Measurements from ENCODE around the gene DBP.
A peak's percentile ranks its signal among the peaks of the same experiment; 100 is the strongest.
"Not testable (repeated sequence)": the region's sequence is repeated elsewhere in the genome, so short reads cannot be mapped to it uniquely, and the experiment has no call there.

The DBP gene

DNA sequence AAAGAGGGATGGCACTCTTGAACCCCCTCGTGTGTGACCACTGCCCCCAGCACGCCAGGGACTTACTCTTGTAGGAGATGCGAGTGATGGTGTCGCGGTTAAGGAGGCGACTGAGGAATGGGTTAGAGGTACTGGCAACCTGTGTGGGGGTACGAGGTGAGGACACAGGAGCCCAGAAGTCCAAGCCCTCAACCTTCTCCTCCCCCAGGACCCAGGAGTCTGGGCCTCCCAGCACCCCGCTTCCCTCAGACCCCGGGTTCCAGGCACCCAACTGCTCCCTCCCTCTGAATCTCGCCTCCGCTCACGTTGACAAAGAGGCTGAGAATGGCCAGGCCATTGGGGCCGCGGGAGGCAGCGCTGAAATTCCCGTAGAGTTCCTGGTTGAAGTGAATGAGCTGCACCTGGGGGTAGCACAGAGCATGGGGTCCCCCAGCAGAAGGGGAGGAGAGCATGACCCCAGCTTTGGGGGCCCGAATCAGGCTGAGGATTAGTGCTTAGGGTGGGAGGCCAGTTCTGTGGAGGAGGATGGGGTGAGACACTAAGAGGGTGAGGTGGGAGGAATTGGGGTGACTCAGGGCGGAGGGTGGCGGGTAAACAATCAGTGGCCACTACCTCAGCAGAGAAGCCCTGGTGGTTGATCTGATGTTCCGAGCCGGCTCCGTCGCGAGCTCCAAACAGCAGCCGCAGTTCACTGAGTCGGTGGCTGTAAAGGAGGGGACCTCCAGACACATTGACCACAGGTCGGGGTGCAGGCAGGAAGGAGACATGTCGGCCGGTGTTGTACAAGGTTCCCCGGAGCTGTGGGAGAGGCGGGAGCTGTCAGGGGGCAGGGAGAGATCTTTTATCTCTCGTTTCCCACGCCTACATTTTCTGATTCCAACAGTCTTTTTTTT lies 2.5 kb upstream of the DBP start:
- no peak for DNase-seq

DNA sequence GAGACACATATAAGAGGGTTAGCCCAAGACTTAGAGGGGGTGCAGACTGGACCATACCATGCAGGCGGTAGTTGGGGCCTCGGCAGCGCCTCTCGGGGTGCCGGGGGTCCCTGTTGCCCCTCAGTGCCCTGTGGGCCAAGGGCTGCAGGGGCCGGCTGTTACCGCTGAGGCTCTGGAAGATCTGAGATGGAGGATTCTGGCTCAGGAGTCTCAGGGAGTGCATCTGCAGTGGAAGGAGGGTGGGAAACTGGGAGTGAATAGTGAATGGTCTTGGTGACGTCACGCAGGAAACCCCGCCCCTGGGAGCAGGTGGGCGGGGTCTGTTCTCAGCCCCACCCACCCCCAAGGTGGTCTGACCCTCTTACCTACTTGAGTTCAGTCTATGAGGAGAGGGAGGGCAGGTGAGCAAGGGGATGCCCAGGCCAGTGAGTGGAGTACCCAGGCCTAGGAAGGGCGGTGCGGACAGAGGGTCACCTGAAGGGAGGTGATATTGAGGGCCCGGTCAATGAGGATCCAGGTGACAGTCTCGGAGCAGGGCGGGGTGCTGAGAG lies 1.7 kb upstream of the DBP start:
- DNase-seq = no peak

GRCh38 chr19:48637948-48638830 lies 1.0 kb upstream of the DBP start:
- DNase-seq = peak; percentile 79 to 95 (median 83)

DNA sequence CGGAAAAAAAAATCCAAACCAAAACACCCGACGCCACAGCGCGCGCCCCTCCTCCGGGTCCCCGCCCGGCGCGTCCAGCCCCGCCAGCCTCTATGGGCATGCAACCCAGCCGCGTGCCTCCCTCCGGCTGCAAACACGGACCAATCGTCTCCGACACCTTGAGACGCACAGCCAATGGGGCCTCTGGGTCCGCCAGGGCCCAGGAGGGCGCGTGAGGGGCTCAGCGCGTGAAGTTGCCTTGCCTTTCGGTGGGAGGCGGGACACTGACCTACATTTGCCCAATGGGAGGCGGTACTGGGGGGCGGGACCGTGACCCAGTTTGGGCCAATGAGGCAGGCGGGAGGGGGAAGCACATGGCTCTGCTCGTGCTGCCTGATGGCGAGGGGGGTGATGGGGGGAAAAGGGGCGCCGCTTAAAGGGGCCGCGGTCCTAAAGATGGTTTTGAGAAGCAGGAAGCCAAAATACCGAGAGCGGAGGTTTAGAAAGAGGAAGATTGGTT lies 319 bp upstream of the DBP start:
- DNase-seq = peak; percentile 99 to 100 (median 99)

- DNase-seq = no peak
These were observed 967 bp downstream of the DBP start for GRCh38 chr19:48635966-48636858.

DNA sequence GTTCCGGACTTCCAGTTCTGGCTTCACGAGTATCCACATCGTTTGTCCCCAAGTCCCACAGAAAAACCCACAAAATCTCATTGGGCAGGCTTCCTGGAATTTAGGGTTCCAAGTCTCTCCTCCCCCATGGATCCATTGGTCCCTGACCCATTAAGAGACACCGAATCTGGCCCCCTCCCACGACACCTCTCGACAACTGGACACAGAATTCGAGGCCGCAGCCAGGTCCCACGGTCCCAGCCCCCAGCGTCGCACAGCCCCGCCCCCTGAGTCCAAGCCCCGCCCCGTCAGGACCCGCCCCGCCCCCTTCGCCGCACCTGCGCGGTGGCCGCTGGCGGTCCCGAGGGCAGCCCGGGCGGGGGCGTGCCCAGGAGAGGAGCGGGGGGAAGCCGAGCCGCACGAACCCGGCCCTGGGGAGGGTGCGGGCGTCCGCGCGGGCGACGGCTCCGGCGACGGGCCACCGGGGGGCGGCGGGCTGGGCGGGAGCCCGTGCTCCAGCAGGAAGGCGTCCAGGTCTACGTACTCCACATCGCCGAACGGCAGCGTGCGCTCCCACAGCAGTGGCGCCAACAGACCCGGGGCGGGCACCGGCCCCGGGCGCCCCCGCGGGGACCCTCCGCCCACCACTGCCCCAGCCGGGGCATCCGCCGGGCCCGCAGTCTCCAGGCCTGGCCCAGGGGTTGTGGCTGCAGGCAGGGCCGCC lies 1.8 kb downstream of the DBP start:
- peak; percentile 51 to 78 (median 64) for DNase-seq

DNA sequence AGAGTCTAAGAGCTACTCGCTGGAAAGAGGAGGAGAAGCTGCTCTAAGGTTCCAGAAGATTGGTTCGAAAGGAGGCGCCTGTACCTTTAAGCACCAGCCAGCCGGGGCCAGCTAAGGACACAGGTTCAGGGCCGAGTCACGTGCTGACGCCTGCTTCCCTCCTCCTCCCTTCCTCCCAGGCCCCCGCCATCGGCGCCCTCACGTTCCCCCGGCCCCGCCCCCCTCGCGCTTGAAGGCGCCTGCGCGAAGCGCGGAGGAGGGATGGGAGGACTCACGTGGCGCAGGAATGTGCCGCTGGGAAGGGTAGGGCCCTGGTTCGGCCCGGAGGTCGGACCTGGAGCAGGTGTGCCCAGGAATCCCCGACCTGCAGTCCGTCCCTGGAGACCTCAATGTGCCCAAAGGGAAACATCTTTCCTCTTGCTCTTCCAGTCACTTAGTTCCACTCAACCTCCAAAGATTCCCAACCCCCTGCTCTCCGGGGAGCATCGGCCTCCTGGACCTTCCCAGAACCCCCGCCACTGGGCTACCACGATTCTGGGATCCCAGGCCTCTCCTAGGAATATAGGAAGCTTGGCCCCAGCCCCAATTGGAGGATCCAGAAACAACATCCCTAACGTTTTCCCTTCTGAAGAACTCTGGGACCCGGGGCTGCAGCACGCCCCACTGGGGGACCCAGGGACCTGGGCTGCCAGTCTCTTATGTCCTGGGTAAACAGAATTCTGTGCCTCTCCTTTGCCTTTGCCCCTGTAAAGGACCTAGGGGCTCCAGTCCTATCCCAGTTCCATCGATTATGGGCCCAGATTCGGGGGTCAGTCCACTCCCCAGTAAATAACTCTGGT lies 2.5 kb downstream of the DBP start:
- DNase-seq = peak; percentile 83 to 94 (median 86)

GRCh38 chr19:48634036-48634342 lies 3.2 kb downstream of the DBP start:
- no peak for DNase-seq

GRCh38 chr19:48633148-48634035 lies 3.8 kb downstream of the DBP start:
- DNase-seq = no peak

DNA sequence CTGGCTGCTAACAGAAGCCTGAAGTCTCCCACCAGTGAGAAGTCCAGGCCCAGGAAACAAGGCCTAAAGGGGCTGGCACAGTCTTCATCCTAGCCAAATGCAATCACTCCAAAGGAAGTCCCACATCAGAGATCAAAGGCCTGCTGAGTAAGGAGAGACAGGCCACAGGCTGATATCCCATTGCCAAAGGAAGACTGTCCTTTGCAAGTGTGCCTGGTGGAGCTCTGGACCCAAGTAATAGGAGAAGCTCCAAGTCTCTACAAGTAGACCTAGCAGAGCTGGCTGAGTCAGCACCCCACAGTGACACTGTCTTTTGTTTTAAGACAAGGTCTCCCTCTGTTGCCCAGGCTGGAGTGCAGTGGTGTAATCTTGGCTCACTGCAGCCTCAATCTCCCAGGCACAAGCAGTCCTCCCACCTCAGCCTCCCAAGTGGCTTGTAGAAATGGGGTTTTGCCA lies 4.5 kb downstream of the DBP start:
- DNase-seq = no peak

DNA sequence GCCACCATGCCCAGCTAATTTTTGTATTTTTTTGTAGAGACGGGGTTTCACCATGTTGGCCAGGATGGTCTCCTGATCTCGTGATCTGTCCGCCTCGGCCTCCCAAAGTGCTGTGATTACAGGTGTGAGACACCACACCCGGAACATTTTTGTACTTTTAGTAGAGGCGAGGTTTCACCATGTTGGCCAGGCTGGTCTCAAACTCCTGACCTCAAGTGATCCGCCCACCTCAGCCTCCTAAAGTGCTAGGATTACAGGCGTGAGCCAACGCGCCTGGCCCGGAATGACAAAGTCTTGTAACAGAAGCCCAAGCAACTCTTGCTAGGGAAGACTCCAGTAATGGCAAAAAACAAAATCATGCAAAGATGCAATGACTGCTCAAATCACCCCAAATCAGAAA lies 4.9 kb downstream of the DBP start:
- DNase-seq = not testable (repeated sequence)

- DNase-seq = no peak
These were observed 6.0 kb downstream of the DBP start for GRCh38 chr19:48631225-48631624.

- no peak for DNase-seq
These were observed 6.7 kb downstream of the DBP start for GRCh38 chr19:48630296-48631063.

DNA sequence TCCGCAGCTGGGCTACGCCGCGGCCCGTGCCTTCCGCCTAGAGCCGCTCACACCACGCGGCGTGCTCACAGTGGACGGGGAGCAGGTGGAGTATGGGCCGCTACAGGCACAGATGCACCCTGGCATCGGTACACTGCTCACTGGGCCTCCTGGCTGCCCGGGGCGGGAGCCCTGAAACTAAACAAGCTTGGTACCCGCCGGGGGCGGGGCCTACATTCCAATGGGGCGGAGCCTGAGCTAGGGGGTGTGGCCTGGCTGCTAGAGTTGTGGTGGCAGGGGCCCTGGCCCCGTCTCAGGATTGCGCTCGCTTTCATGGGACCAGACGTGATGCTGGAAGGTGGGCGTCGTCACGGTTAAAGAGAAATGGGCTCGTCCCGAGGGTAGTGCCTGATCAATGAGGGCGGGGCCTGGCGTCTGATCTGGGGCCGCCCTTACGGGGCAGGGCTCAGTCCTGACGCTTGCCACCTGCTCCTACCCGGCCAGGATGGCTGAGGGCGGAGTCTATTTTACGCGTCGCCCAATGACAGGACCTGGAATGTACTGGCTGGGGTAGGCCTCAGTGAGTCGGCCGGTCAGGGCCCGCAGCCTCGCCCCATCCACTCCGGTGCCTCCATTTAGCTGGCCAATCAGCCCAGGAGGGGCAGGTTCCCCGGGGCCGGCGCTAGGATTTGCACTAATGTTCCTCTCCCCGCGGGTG lies 7.4 kb downstream of the DBP start:
- DNase-seq = no peak

DNA sequence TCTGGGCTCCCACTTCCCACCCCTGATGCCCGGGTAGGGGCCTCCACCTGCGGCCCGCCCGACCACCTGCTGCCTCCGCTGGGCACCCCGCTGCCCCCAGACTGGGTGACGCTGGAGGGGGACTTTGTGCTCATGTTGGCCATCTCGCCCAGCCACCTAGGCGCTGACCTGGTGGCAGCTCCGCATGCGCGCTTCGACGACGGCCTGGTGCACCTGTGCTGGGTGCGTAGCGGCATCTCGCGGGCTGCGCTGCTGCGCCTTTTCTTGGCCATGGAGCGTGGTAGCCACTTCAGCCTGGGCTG lies 7.9 kb downstream of the DBP start:
- no peak for DNase-seq

DNA sequence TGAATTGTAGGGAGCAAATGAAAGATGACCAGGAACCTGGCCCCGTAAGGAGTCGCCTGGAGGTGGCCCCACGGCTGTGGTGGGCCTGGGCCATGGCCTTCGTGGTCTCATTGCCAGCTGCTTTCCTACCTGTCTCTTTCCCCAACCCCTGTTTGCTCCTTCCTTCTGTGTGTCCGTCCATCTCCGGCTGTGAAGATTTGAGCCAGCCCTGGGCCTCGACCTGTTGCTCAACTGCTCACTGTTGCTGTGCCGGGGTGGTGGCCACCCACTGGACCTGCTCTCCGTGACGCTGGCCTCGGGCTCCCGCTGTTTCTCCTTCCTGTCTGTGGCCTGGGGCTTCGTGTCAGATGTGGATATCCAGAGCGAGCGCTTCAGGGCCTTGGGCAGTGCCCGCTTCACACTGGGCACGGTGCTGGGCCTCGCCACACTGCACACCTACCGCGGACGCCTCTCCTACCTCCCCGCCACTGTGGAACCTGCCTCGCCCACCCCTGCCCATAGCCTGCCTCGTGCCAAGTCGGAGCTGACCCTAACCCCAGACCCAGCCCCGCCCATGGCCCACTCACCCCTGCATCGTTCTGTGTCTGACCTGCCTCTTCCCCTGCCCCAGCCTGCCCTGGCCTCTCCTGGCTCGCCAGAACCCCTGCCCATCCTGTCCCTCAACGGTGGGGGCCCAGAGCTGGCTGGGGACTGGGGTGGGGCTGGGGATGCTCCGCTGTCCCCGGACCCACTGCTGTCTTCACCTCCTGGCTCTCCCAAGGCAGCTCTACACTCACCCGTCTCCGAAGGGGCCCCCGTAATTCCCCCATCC lies 8.5 kb downstream of the DBP start:
- DNase-seq = no peak

- DNase-seq = no peak
These were observed 9.3 kb downstream of the DBP start for GRCh38 chr19:48627865-48628314.

All from T-helper 1 cell (primary cell).